Measurements from ENCODE around the gene NUP93.

The NUP93 gene

GRCh38 chr16:56744996-56745640 is 15.2 kb downstream of the NUP93 start:
- Histone ChIP-seq H3K4me1 (peaks cover 0 to 66% (median 17%) of the 10 kb centered on the region in 4 donors), H3K9me3 (no peaks in the 10 kb centered on the region), H3K4me3 (no peak overlapping the region), H3K36me3 (no peaks in the 10 kb centered on the region), H3K27me3 (no peaks in the 10 kb centered on the region), H3K27ac (peak overlapping the region in 1 of 2 donors; percentile 64)
- no peak for DNase-seq
- intact Hi-C loops (cut with DNase I; ENCODE audit: low total_unique reads): no loop called here
- TF ChIP-seq, protein P1, sequence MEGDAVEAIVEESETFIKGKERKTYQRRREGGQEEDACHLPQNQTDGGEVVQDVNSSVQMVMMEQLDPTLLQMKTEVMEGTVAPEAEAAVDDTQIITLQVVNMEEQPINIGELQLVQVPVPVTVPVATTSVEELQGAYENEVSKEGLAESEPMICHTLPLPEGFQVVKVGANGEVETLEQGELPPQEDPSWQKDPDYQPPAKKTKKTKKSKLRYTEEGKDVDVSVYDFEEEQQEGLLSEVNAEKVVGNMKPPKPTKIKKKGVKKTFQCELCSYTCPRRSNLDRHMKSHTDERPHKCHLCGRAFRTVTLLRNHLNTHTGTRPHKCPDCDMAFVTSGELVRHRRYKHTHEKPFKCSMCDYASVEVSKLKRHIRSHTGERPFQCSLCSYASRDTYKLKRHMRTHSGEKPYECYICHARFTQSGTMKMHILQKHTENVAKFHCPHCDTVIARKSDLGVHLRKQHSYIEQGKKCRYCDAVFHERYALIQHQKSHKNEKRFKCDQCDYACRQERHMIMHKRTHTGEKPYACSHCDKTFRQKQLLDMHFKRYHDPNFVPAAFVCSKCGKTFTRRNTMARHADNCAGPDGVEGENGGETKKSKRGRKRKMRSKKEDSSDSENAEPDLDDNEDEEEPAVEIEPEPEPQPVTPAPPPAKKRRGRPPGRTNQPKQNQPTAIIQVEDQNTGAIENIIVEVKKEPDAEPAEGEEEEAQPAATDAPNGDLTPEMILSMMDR (IDR thresholded peaks at IDR 0.05): no peak

GRCh38 chr16:56747486-56748045 is 17.6 kb downstream of the NUP93 start:
- Histone ChIP-seq H3K27ac (peak overlapping the region; percentile 30 to 64), H3K4me3 (no peak overlapping the region), H3K36me3 (peaks cover 0 to 3% (median 0%) of the 10 kb centered on the region in 3 donors), H3K4me1 (peaks cover 0 to 67% (median 17%) of the 10 kb centered on the region in 4 donors), H3K9me3 (no peaks in the 10 kb centered on the region), H3K27me3 (no peaks in the 10 kb centered on the region)
- intact Hi-C loops (cut with DNase I; ENCODE audit: low total_unique reads): no loop called here
- TF ChIP-seq, protein P1 (IDR thresholded peaks at IDR 0.05): no peak
- no peak for DNase-seq

DNA sequence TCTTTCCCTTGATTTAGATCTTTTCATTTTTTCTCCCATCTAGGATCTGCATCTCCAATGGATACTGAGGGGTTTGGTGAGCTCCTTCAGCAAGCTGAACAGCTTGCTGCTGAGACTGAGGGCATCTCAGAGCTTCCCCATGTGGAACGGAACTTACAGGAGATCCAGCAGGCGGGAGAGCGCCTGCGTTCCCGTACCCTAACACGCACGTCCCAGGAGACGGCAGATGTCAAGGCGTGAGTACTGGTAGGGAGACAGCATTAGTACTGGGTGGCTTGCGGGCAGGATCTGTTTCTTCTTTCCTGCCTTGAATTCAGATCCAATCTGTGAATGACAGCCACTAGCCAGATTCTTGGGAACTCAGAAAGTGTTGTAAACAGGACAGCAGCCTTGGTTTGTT is 18.3 kb downstream of the NUP93 start:
- Histone ChIP-seq H3K27ac (peak overlapping the region; percentile 30 to 64), H3K36me3 (peaks cover 0 to 3% (median 0%) of the 10 kb centered on the region in 3 donors), H3K4me3 (no peak overlapping the region), H3K4me1 (peaks cover 0 to 68% (median 17%) of the 10 kb centered on the region in 4 donors), H3K27me3 (no peaks in the 10 kb centered on the region), H3K9me3 (no peaks in the 10 kb centered on the region)
- intact Hi-C loops (cut with DNase I; ENCODE audit: low total_unique reads): no loop called here
- no peak for DNase-seq
- TF ChIP-seq, protein P1 (IDR thresholded peaks at IDR 0.05): no peak

DNA sequence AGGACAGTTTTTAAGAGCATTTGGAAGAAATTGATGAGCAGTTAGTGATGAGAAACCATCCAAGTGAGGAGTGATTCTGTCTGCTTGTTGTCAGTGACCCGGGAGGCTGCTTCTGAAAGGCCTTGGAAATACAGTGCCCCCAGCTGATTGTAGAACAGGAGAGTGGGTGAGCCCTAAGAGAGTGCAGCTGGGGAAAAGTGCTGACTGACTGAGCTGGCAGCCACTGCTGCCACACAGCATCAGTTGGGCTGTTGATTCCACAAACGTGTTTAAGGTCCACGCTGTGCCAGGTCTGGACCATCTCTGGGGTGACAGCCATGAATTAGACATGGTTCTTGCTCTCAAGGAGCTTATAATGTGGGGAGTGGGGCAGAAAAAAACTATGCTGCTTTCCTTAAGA is 18.9 kb downstream of the NUP93 start:
- intact Hi-C loops (cut with DNase I; ENCODE audit: low total_unique reads): no loop called here
- peaks cover 0 to 3% (median 0%) of the 10 kb centered on the region in 3 donors for H3K36me3 ChIP-seq
- DNase-seq: no peak
- no peak overlapping the region for H3K4me3 ChIP-seq
- TF ChIP-seq, protein P1 (IDR thresholded peaks at IDR 0.05): no peak
- H3K27me3 ChIP-seq: no peaks in the 10 kb centered on the region
- peaks cover 0 to 68% (median 15%) of the 10 kb centered on the region in 4 donors for H3K4me1 ChIP-seq
- H3K9me3 ChIP-seq: no peaks in the 10 kb centered on the region
- H3K27ac ChIP-seq: peak overlapping the region; percentile 43 to 64

DNA sequence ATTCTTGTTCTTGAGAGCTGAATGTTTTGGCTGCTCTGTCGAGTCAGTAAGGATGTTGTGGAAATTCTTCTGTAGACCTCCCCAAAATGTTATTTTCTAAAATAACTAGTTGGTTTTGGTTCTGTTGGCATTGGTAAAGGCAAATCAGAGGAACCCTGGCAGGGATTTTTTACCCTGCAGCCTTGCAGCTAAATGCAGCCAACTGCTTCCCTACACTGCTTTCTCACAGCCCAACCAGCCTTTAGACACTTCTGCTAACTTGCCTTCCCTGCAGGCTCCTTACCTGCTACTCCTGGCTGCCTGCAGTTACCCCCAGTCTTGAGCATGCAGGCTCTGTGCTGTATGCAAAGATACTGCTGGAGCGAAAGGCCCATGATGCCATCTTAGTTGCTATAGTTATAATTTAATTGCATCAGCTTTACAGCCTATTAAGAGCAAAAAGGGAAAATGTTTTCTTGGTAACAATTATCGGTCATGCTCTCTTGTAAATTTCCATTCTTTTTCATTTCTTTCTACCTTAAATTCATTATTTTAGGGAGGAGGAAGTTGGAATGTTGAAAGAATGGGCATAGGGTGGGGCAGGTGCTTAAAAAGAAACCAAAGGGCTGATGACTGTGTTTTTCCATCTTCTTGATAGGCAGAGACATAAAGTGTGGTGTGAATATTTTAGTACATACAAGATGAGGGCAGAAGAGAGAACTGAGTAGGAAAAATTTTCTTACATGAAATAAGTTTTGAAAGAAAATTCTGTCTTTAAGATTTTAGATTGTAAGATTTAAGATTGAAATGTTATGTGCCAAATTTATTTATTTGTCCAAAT is 20.0 kb downstream of the NUP93 start:
- DNase-seq: no peak
- Histone ChIP-seq H3K4me1 (peaks cover 0 to 65% (median 14%) of the 10 kb centered on the region in 4 donors), H3K36me3 (peaks cover 0 to 3% (median 0%) of the 10 kb centered on the region in 3 donors), H3K4me3 (no peak overlapping the region), H3K27me3 (no peaks in the 10 kb centered on the region), H3K9me3 (no peaks in the 10 kb centered on the region), H3K27ac (peak overlapping the region; percentile 43 to 64)
- TF ChIP-seq, protein P1 (IDR thresholded peaks at IDR 0.05): no peak
- intact Hi-C loops (cut with DNase I; ENCODE audit: low total_unique reads): no loop called here

Measured in tibial artery (tissue), 4 donors.